ENCODE measurements around the gene CDC7. TPM values are rescaled to one million over a fixed set of nuclear protein-coding genes. Genes with fewer than 3 reads are reported as not detected.
"Not testable (repeated sequence)": the region's sequence is repeated elsewhere in the genome, so short reads cannot be mapped to it uniquely, and the experiment has no call there.

The CDC7 gene
- total RNA-seq, 1 experiment from 2014 or later = 24.5 TPM

DNA sequence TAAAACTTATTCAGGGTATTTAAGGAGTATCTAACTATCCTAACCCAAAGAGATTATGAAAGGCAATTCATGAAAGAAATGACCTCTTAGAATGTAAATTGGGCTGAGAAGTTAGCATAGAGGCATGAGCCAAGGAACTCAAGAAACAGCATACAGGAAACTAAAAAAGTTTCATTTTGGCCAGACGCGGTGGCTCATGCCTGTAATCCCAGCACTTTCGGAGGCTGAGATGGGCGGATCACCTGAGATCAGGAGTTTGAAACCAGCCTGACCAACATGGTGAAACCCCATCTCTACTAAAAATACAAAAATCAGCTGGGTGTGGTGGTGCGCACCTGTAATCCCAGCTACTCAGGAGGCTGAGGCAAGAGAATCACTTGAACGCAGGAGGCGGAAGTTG, 16.0 kb downstream of the CDC7 start:
- H2AFZ ChIP-seq (ENCODE audit: low read depth, low read length, poor library complexity, severe bottlenecking); H4K20me1 ChIP-seq (ENCODE audit: insufficient read depth); H3K9me2 ChIP-seq (ENCODE audit: insufficient read depth); CTCF ChIA-PET; H3K4me1 ChIP-seq (ENCODE audit: control insufficient read depth in 1 of 2, insufficient read depth in 2 of 2, low read length in 2 of 2); RAD21 ChIA-PET (ENCODE audit: low non-redundant PET in 1 of 2, low total read pairs in 2 of 2, uncharacterized antibody in 2 of 2, unreplicated experiment in 2 of 2); H3K4me2 ChIP-seq (ENCODE audit: low read length); H3K4me3 ChIP-seq (replicated peaks in 1 of 2; ENCODE audit: low read depth in 1 of 2, low read length in 2 of 2); H3K79me2 ChIP-seq (ENCODE audit: insufficient read depth, low read length); H3K27me3 ChIP-seq (ENCODE audit: insufficient read depth, low read length); DNase-seq (ENCODE audit: low read depth, low spot score); ATAC-seq; POLR2A ChIA-PET; BruUV-seq (replicated peaks); H3K9me3 ChIP-seq (ENCODE audit: control insufficient read depth in 1 of 2, insufficient read depth in 1 of 2, low read depth in 1 of 2, low read length in 2 of 2); intact Hi-C loops (cut with micrococcal nuclease); H3K27ac ChIP-seq (ENCODE audit: low read depth, low read length); H3K9ac ChIP-seq (ENCODE audit: low read length): not testable (repeated sequence)
- peaks cover 27 to 31% of the 10 kb centered on the region in 2 experiments; a peak in 3 of 4 replicates for H3K36me3 ChIP-seq (ENCODE audit: control insufficient read depth in 1 of 2, insufficient read depth in 2 of 2, low read length in 2 of 2)

DNA sequence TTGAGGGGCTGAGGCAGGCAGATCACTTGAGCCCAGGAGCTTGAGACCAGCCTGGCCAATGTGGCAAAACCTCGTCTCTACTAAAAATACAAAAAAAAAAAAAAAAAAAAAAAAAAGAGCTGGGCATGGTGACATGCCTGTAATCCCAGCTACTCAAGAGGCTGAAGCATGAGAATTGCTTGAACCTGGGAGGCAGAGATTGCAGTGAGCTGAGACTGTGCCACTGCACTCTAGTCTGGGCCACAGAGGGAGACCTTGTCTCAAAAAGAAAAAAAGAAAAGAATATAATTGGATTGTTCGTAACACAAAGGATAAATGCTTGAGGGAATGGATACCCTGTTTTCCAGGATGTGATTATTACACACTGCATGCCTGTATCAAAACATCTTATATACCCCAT, 18.5 kb downstream of the CDC7 start:
- POLR2A ChIA-PET; H3K9me2 ChIP-seq (ENCODE audit: insufficient read depth); H3K4me2 ChIP-seq (ENCODE audit: low read length); H3K79me2 ChIP-seq (ENCODE audit: insufficient read depth, low read length); H2AFZ ChIP-seq (ENCODE audit: low read depth, low read length, poor library complexity, severe bottlenecking); H3K4me1 ChIP-seq (ENCODE audit: control insufficient read depth in 1 of 2, insufficient read depth in 2 of 2, low read length in 2 of 2); intact Hi-C loops (cut with micrococcal nuclease); H3K9ac ChIP-seq (ENCODE audit: low read length); ATAC-seq; H4K20me1 ChIP-seq (ENCODE audit: insufficient read depth); H3K27ac ChIP-seq (ENCODE audit: low read depth, low read length); BruUV-seq (replicated peaks); H3K4me3 ChIP-seq (replicated peaks in 1 of 2; ENCODE audit: low read depth in 1 of 2, low read length in 2 of 2); H3K9me3 ChIP-seq (ENCODE audit: control insufficient read depth in 1 of 2, insufficient read depth in 1 of 2, low read depth in 1 of 2, low read length in 2 of 2); DNase-seq (ENCODE audit: low read depth, low spot score); H3K27me3 ChIP-seq (ENCODE audit: insufficient read depth, low read length): not testable (repeated sequence)
- RAD21 ChIA-PET (ENCODE audit: low non-redundant PET in 1 of 2, low total read pairs in 2 of 2, uncharacterized antibody in 2 of 2, unreplicated experiment in 2 of 2) = interaction anchor here in 1 of 2 experiments (0.6 kb wide), 1 partner anchor 36 kb away, joined by 3 read pairs; no protein-coding TSS in a partner anchor
- H3K36me3 ChIP-seq (ENCODE audit: control insufficient read depth in 1 of 2, insufficient read depth in 2 of 2, low read length in 2 of 2) = peaks cover 15 to 19% of the 10 kb centered on the region in 2 experiments; a peak in 3 of 4 replicates
- CTCF ChIA-PET = interaction anchor here (0.7 kb wide), 1 partner anchor 904 kb away, joined by 3 read pairs; no protein-coding TSS in a partner anchor

DNA sequence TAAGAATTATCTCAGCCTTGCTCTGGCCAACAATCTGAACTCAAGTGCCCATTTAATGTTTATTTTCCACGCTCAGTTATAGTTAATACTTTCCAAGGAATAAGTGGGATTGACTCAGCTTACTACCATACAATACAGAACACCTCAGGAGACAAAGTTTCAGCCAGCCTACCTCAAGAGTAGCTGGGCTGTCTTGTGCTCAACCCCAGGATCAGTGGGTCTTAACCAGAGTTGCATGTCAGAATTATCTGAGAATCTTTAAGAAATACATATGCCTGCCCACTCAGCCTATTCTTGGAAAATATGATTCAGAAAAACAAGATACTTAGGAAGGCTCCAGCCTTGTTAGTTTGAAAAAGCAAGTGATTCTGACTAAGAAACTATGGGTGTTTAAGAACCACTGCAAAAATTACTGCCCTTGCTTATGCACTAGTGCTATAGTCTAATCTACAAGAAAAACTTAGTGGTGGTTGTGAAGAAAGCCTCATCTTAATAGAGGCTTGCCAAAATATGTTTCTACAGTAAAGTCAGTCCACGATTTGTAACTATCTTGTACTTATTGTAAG, 20.4 kb downstream of the CDC7 start:
- CTCF ChIA-PET = no interaction called here
- RAD21 ChIA-PET (ENCODE audit: low non-redundant PET in 1 of 2, low total read pairs in 2 of 2, uncharacterized antibody in 2 of 2, unreplicated experiment in 2 of 2) = no interaction called here
- no peak overlapping the region for H3K27ac ChIP-seq (ENCODE audit: low read depth, low read length)
- no peaks in the 10 kb centered on the region for H3K79me2 ChIP-seq (ENCODE audit: insufficient read depth, low read length)
- H3K27me3 ChIP-seq (ENCODE audit: insufficient read depth, low read length) = no peaks in the 10 kb centered on the region
- ATAC-seq (no peak), DNase-seq (ENCODE audit: low read depth, low spot score) (no peak)
- no peaks in the 10 kb centered on the region for H3K4me1 ChIP-seq (ENCODE audit: control insufficient read depth in 1 of 2, insufficient read depth in 2 of 2, low read length in 2 of 2)
- BruUV-seq (replicated peaks) = no TSS peak
- no peaks in the 10 kb centered on the region for H3K9me2 ChIP-seq (ENCODE audit: insufficient read depth)
- no peaks in the 10 kb centered on the region for H3K9me3 ChIP-seq (ENCODE audit: control insufficient read depth in 1 of 2, insufficient read depth in 1 of 2, low read depth in 1 of 2, low read length in 2 of 2)
- H3K4me3 ChIP-seq (replicated peaks in 1 of 2; ENCODE audit: low read depth in 1 of 2, low read length in 2 of 2) = no peak overlapping the region
- POLR2A ChIA-PET = no interaction called here
- H3K36me3 ChIP-seq (ENCODE audit: control insufficient read depth in 1 of 2, insufficient read depth in 2 of 2, low read length in 2 of 2) = peaks cover 4 to 8% of the 10 kb centered on the region in 2 experiments; a peak in 2 of 4 replicates
- H2AFZ ChIP-seq (ENCODE audit: low read depth, low read length, poor library complexity, severe bottlenecking) = no peak overlapping the region
- intact Hi-C loops (cut with micrococcal nuclease) = no loop called here
- no peak overlapping the region for H3K9ac ChIP-seq (ENCODE audit: low read length)
- H4K20me1 ChIP-seq (ENCODE audit: insufficient read depth) = no peaks in the 10 kb centered on the region
- H3K4me2 ChIP-seq (ENCODE audit: low read length) = no peak overlapping the region
- TF ChIP-seq YY1 (IDR thresholded peaks at IDR 0.05; ENCODE audit: extremely low read depth, insufficient replicate concordance, low read depth, low read length) = no peak
- no peak for TF ChIP-seq POLR2AphosphoS5 (IDR thresholded peaks at IDR 0.05; ENCODE audit: low read depth, low read length)
- no peak for TF ChIP-seq RAD21 (IDR thresholded peaks at IDR 0.05; ENCODE audit: low read depth)
- TF ChIP-seq JUND (IDR thresholded peaks at IDR 0.05) = no peak
- TF ChIP-seq, protein P1, sequence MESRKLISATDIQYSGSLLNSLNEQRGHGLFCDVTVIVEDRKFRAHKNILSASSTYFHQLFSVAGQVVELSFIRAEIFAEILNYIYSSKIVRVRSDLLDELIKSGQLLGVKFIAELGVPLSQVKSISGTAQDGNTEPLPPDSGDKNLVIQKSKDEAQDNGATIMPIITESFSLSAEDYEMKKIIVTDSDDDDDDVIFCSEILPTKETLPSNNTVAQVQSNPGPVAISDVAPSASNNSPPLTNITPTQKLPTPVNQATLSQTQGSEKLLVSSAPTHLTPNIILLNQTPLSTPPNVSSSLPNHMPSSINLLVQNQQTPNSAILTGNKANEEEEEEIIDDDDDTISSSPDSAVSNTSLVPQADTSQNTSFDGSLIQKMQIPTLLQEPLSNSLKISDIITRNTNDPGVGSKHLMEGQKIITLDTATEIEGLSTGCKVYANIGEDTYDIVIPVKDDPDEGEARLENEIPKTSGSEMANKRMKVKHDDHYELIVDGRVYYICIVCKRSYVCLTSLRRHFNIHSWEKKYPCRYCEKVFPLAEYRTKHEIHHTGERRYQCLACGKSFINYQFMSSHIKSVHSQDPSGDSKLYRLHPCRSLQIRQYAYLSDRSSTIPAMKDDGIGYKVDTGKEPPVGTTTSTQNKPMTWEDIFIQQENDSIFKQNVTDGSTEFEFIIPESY (IDR thresholded peaks at IDR 0.05; ENCODE audit: extremely low read depth, insufficient replicate concordance, low read length) = no peak
- no peak for TF ChIP-seq EZH2phosphoT487 (IDR thresholded peaks at IDR 0.05; ENCODE audit: borderline replicate concordance)
- TF ChIP-seq TCF7L2 (IDR thresholded peaks at IDR 0.05; ENCODE audit: borderline replicate concordance, extremely low read depth, insufficient read depth, insufficient read length) = no peak
- no peak for TF ChIP-seq EGR1 (IDR thresholded peaks at IDR 0.05; ENCODE audit: low read depth)

All from HCT116 (cell line).